ENCODE measurements around the gene POR.

POR gene

DNA sequence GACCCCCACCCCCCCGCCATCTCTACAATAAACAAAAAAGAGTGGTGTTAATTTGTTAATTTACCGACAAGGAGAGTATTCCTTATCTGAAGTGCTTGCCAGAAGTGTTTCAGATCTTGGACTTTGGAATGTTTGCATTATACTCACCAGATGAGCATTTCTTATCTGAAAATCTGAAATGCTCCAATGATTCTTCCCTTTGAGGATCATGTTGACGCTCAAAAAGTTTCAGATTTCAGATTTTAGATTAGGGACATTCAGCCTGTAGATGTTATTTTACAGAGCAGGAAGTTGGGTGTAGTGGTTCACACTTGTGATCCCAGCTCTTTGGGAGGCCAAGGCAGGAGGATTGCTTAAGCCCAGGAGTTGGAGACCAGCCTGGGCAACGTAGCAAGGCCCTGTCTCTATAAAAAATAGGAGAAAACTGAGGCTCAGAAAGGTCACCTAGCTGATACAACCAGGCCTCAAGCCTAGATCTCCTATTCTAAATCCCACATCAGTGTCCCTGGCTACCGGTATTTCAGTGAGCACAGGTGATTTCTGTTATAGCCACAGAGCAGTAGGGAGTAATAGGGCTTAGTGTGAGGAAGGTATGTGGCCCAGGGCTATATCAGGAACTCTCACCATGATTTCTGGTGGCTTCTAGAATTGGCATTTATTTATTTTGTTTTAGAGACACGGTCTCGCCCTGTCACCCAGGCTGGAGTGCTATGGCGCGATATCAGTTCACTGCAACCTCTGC lies 44.0 kb downstream of the POR start:
- no peak overlapping the region for H3K4me3 ChIP-seq (ENCODE audit: low read depth, low read length)
- TF ChIP-seq, protein P1, sequence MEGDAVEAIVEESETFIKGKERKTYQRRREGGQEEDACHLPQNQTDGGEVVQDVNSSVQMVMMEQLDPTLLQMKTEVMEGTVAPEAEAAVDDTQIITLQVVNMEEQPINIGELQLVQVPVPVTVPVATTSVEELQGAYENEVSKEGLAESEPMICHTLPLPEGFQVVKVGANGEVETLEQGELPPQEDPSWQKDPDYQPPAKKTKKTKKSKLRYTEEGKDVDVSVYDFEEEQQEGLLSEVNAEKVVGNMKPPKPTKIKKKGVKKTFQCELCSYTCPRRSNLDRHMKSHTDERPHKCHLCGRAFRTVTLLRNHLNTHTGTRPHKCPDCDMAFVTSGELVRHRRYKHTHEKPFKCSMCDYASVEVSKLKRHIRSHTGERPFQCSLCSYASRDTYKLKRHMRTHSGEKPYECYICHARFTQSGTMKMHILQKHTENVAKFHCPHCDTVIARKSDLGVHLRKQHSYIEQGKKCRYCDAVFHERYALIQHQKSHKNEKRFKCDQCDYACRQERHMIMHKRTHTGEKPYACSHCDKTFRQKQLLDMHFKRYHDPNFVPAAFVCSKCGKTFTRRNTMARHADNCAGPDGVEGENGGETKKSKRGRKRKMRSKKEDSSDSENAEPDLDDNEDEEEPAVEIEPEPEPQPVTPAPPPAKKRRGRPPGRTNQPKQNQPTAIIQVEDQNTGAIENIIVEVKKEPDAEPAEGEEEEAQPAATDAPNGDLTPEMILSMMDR (IDR thresholded peaks at IDR 0.05; ENCODE audit: borderline replicate concordance, insufficient read depth, low read depth, low read length), result no peak

DNA sequence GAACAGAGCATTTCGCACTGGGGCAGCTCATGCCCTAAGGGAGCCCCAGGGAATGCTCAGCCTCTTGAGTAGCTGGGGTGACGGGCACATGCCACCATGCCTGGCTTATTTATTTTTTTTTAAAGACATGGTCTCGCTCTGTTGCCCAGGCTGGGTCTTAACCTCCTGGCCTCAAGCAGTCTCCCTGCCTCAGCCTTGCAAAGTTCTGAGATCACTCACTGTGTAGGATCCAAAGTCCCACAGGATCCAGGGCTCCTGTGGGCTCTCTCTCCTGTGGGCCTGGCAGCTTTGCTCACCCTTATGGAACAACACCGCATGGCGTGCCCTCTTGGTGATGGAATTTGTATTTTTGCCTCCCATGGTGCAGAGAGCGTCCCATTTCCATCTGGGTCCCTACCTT lies 45.4 kb downstream of the POR start:
- H3K4me3 ChIP-seq (ENCODE audit: low read depth, low read length), result no peak overlapping the region
- TF ChIP-seq, protein P1 (IDR thresholded peaks at IDR 0.05; ENCODE audit: borderline replicate concordance, insufficient read depth, low read depth, low read length), result no peak

DNA sequence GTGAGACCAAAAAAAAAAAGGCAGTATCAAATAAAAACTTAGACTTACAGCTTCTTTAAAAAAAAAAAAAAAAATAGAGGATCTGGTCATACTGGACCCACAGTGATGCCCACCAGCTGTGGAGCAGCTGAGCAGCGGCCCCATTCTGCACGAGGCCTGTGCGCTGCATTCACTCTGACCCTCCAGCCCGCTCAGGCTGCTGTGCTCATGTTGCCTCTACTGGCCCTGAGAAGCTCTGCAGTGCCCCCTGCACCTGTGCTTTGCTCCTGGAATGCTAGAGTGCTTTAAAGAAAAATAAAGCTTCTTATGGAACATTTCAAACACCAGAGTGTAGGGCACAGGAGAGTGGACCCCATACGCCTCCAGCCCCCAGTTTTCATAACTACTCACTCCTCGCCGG lies 46.3 kb downstream of the POR start:
- TF ChIP-seq, protein P1 (IDR thresholded peaks at IDR 0.05; ENCODE audit: borderline replicate concordance, insufficient read depth, low read depth, low read length), result 0 out of 2 replicates have a peak, but pooled peaks have one; percentile 17
- H3K4me3 ChIP-seq (ENCODE audit: low read depth, low read length), result no peak overlapping the region

DNA sequence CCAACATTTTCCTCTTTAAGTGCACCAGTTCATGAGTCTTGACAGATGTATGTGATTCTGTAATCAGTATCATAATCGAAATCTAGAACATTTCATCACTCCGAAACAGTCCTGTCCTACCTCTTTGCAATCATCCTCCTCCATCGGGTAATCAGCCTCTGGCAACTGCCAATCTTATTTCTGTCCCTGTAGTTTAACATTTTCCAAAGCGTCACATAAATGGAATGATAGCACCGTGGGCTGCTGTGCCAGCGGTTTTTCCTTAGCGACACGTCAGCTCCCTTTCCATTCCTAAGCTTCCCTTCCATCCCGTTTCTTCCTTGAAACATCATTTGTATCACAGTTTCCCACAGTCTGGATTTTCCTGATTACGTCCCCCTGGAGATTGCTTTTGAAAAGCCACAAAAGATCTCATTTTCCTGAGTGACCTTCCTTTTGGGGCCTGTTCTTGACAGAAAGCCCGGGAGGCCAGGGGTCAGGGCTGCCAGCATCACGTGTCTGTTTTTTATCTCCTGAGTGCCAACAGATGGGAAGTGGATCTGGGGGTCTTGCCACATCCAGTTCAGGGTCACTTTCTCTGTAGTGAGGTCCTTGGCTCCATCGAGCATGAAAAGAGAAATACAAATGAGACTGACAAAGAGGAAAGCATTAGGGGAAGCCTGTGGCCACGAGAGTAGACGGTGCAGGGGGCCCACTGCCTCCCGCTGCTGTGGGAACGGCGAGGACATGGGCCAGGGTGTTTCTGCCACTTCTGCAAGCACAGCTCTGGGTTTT lies 47.8 kb downstream of the POR start:
- TF ChIP-seq, protein P1 (IDR thresholded peaks at IDR 0.05; ENCODE audit: borderline replicate concordance, insufficient read depth, low read depth, low read length), result no peak
- H3K4me3 ChIP-seq (ENCODE audit: low read depth, low read length), result no peak overlapping the region

DNA sequence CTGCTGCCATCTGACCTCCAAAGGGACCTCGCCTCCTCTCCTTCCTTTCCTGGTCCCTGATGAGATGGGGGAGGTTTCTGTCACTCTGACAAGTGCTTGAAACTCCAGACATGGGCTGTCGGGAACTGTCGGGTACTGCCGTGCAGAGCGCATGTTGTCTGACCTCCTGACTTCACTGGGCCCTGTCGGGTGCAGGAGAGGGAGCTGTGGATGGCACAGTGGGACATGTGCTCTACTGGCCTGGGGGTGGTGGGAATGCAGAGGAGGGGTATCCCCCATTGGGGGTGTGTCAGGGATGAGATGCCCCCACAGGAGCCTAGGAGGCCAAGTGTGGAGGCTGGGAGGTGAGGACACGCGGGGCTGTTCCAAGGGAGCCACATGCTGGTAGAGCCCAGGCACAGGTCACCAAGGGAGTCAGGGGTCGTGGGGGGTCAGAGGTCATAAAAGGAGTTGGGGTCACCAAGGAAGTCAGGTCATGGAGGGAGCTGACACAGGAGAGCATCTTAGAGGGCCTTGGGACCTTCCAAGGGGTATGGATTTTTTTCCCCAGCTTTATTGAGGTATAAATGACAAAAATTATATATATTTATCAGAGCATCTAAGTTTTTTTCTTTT lies 48.5 kb downstream of the POR start:
- no peak overlapping the region for H3K4me3 ChIP-seq (ENCODE audit: low read depth, low read length)
- TF ChIP-seq, protein P1 (IDR thresholded peaks at IDR 0.05; ENCODE audit: borderline replicate concordance, insufficient read depth, low read depth, low read length), result no peak

DNA sequence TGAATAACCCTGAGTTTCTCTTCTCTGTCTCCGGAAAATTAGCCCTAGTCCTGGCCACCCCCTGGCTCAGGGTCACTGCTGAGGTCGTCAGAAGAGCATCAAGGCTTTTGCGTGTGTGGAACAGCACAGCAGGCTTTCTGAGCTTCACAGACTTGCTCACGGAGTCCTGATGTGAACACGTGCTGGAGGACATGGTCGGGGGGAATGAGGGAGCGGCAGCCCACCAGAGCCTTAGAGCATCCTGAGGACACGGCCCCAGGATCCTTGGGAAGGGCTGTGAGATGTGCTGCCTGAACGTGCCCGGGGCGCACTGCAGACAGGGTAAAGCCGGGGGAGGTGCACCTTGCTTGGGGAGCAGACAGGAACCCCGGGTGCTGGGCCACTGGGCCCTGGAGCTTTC lies 50.7 kb downstream of the POR start:
- H3K4me3 ChIP-seq (ENCODE audit: low read depth, low read length), result no peak overlapping the region
- TF ChIP-seq, protein P1 (IDR thresholded peaks at IDR 0.05; ENCODE audit: borderline replicate concordance, insufficient read depth, low read depth, low read length), result no peak
